Subcutaneous adipose tissue (tissue), 4 donors: ENCODE data around the gene ZNF618. TPM values are rescaled to one million over a fixed set of nuclear protein-coding genes. Genes with fewer than 3 reads are reported as not detected.

ENCODE experiments used
- CTCF ChIP-seq: fragments of 450-650 bp; IDR thresholded peaks from one replicate; pipeline ENCODE4 v1.5.1; 2016; ENCODE audit warnings: low read depth, mild to moderate bottlenecking, control low read depth, antibody characterized with exemption, moderate library complexity
- total RNA-seq, 4 donors: library from RNA; depleted of rRNA; stranded (reverse); fragments of >200 nt; gene quantifications; one replicate each; pipeline ENCODE4 v1.1.0, GENCODE V29; 2016

ZNF618 gene
- total RNA-seq, 4 donors from 2014 or later: 3.7 to 7.7 (median 4.4) TPM

GRCh38 chr9:113949571-113950078 is 73.5 kb downstream of the ZNF618 start:
- no peak for TF ChIP-seq CTCF

- TF ChIP-seq CTCF: no peak
Observed at GRCh38 chr9:113950195-113951031, 74.3 kb downstream of the ZNF618 start.

GRCh38 chr9:113951032-113951372 is 74.9 kb downstream of the ZNF618 start:
- TF ChIP-seq CTCF: no peak

GRCh38 chr9:113952676-113953075 is 76.6 kb downstream of the ZNF618 start:
- no peak for TF ChIP-seq CTCF

GRCh38 chr9:113953531-113953930 is 77.4 kb downstream of the ZNF618 start:
- TF ChIP-seq CTCF: no peak

- TF ChIP-seq CTCF: no peak
Observed at GRCh38 chr9:113954591-113954990, 78.5 kb downstream of the ZNF618 start.

GRCh38 chr9:113955076-113955752 is 79.1 kb downstream of the ZNF618 start:
- TF ChIP-seq CTCF: no peak
